SK-N-MC (cell line): Measurements from ENCODE around the gene OSBPL5.

Source experiments
- EZH2 ChIP-seq: fragments of 200-600 bp; sonication (generic); IDR thresholded peaks from one replicate; pipeline ENCODE4 v1.6.1; 2017; ENCODE audit warnings: antibody characterized with exemption
- FOXP2 ChIP-seq: optimal IDR thresholded peaks from 2 replicates; pipeline ENCODE3; 2011; ENCODE audit warnings: mild to moderate bottlenecking, moderate library complexity; ENCODE audit not compliant: insufficient read depth; ENCODE audit errors: extremely low read length, control extremely low read depth
- POLR2AphosphoS5 ChIP-seq: IDR thresholded peaks from 2 replicates; pipeline ENCODE4 v1.6.1; 2012; ENCODE audit warnings: mild to moderate bottlenecking, low read depth, low read length, borderline replicate concordance

DNA sequence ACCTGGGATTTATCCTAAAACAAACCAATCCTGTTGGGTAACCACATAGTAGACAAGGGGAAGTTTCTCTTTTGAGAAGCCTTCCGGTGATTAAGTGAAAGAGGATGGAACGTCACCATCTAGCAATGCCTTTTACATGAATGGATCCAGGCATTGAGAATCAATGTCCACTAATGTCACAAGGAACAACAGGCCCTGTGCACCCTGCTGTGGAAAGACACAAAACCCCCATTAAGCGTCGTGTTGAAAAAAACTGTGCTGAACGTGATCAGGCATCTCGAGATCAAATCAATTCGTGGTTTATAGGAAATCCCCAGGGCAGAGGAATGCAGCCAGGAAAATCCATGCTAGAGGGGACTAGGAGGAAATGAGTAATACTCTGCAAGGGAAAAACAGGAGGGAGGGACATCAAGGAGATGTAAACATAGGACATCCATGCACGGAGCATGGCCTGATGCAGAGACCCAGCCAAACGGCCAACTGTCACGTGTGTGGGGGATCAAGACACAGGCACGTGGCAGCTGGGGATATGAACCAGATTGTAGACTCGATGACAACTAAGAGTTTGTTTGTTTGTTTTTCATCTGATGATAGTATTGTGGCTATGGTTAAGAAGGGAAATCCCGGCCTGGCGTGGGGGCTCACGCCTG, 69.3 kb downstream of the OSBPL5 start:
- TF ChIP-seq EZH2 (no peak), POLR2AphosphoS5 (no peak), FOXP2 (no peak)
